GM18507 (cell line): Measurements from ENCODE around the gene FNDC3B.
"Not testable (repeated sequence)": the region's sequence is repeated elsewhere in the genome, so short reads cannot be mapped to it uniquely, and the experiment has no call there.

Source experiments
- DNase-seq: peaks from one replicate; pipeline ENCODE4 v3.0.0; 2011; ENCODE audit warnings: low read depth; ENCODE audit not compliant: insufficient read length; ENCODE audit errors: extremely low spot score
- FAIRE-seq: peaks from 2 replicates; lab custom pipeline; 2011; peaks lifted over from hg19 to GRCh38; lab: Jason Lieb, UNC

The FNDC3B gene

GRCh38 chr3:172039436-172040077, at the start of gene FNDC3B:
Gene FNDC3B (plus strand): TSS chr3:172039578. CDS start chr3:172112480, 72,902 bp downstream.
- DNase-seq (peak; percentile 73), FAIRE-seq (peak; percentile 92)

DNA sequence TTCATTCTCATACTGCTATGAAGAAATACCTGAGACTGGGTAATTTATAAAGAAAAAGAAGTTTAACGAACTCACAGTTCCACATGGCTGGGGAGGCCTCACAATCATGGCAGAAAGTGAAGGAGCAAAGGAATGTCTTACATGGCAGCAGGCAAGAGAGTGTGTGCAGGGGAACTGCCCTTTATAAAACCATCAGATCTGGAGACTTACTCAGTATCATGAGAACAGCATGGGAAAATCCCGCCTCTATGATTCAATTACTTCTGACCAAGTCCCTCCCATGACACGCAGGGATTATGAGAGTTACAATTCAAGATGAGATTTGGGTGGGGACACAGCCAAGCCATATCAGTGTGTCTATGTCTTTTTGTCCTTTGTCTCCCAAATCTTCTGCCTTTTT, 49.1 kb upstream of the FNDC3B start:
- FAIRE-seq, DNase-seq: not testable (repeated sequence)

- no peak for DNase-seq
- no peak for FAIRE-seq
Measured at GRCh38 chr3:171991166-171991565, 48.2 kb upstream of the FNDC3B start.

GRCh38 chr3:171994646-171995428, 44.5 kb upstream of the FNDC3B start:
- FAIRE-seq (no peak), DNase-seq (no peak)

- FAIRE-seq (no peak), DNase-seq (no peak)
Measured at GRCh38 chr3:171995486-171995885, 43.9 kb upstream of the FNDC3B start.

DNA sequence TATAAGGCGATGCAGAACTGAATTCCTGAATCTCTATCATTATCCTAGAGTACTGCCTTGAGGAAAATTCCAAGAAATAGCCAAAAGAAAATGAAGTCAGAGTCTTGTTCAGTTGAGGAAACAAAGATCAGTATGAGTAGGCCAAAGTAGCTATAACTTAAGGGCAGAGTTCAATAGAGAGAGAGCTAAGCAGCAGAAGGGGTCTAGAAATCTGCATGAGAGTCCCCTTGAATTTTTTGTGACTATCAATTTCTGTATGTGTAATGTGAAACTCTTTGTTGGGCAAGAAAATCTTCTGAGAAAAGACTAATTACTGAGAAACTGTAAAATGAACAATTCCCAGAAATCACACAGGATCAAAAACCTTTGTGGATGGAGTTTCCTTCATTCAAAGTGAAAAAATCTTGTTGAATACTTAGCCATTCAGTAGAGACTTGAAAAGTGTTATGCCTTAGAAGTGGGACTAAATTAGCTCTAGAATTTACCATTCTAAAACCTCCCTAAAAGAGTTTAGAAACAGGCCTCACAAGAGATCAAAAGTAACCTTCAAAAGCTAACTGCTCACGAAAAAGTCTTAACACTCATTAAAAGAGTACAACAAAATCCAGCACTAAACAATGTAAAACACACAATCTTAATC, 43.1 kb upstream of the FNDC3B start:
- FAIRE-seq (no peak), DNase-seq (no peak)

DNA sequence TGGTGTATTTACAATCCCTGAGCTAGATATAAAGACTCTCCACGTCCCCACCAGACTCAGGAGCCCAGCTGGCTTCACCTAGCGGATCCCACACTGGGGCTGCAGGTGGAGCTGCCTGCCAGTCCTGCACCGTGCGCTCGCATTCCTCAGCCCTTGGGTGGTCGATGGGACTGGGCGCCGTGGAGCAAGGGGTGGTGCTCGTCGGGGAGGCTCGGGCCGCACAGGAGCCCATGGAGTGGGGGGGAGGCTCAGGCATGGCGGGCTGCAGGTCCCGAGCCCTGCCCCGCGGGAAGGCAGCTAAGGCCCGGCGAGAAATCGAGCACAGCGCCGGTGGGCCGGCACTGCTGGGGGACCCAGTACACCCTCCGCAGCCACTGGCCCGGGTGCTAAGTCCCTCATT, 40.6 kb upstream of the FNDC3B start:
- not testable (repeated sequence) for DNase-seq, FAIRE-seq

- not testable (repeated sequence) for DNase-seq, FAIRE-seq
Measured at GRCh38 chr3:172001616-172002015, 37.8 kb upstream of the FNDC3B start.

DNA sequence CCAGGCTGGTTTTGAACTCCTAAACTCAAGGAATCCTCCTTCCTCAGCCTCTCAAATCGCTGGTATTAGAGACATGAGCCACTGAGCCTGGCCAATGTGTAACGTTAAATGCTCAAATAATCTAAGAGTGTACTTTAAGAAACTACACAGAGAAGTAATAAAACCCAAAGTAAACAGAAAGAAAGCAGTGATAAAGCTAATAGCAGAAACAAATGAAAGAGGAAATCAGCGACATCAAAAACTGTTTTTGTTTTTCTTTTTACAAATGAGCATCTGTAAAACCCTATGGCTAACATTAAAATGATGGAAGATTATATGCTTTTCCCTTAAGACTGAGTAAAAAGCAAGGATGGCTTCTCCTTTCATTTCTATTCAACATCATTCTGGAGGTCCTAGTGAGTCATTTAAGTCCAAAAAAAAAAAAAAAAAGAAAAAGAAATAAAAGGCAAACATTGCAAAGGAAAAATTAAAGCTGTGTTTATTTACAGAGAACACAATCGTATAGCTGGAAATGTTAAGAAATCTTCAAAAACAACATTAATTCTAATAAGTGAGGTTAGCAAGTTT, 36.8 kb upstream of the FNDC3B start:
- DNase-seq (no peak), FAIRE-seq (no peak)

- DNase-seq (no peak), FAIRE-seq (no peak)
Measured at GRCh38 chr3:172003146-172003545, 36.2 kb upstream of the FNDC3B start.

DNA sequence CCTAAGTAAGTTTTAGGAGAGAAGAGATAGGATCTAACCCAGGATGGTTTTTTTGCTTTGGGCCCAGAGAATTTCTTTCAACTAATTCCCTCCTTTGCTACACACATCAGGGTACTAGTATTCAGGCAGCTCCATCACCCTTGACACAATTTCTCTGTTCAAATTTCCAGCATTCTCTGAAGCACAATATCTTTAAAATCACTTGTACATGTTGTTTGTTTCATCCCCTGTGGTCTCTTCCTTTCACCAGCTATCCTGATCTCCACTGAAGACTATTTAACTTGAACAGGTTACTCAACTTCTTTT, 32.4 kb upstream of the FNDC3B start:
- no peak for DNase-seq

GRCh38 chr3:172009803-172010202, 29.6 kb upstream of the FNDC3B start:
- no peak for FAIRE-seq
- no peak for DNase-seq

More for the DNA sequence above, 32.4 kb upstream of the FNDC3B start:
- no peak for FAIRE-seq

GRCh38 chr3:172012775-172013174, 26.6 kb upstream of the FNDC3B start:
- no peak for DNase-seq
- no peak for FAIRE-seq

- no peak for FAIRE-seq
- DNase-seq, result no peak
Measured at GRCh38 chr3:172014145-172014544, 25.2 kb upstream of the FNDC3B start.

DNA sequence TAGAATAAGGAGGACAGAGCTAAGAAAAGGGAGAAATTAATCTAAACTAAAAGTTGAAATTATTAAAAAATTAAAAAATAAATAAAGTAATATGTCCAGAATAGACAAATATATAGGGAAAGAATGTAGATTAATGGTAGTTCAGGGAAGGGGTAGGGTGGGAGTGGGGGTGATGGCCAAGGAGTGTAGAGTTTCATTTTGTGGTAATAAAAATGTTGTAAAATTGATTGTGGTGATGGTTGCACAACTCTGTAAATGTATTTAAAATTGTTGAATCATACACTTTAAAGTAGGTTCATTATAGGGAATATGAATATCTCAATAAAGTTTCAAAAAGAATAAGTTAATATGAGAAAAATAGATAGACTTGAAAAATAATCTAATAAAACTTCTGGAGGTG, 21.0 kb upstream of the FNDC3B start:
- DNase-seq (no peak), FAIRE-seq (no peak)

DNA sequence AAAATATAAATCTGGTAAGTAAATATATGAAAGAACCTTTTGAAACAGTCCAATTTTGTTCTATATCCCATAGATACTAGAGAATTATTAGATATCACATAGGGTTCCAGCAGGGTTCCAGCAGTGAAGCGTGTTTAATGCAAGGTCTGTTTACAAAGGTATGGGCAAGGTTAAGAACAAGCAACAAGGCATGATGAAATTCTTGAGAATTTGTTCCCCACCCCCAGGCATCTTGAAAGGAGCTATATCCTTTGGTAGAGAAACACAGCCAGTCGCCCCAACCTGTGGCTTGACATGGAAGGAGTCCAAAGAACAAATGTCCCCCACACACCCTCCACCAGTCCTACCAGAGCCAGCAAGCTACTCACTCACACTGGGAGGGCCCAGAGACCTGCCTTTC, 18.6 kb upstream of the FNDC3B start:
- FAIRE-seq, result no peak
- DNase-seq, result no peak

DNA sequence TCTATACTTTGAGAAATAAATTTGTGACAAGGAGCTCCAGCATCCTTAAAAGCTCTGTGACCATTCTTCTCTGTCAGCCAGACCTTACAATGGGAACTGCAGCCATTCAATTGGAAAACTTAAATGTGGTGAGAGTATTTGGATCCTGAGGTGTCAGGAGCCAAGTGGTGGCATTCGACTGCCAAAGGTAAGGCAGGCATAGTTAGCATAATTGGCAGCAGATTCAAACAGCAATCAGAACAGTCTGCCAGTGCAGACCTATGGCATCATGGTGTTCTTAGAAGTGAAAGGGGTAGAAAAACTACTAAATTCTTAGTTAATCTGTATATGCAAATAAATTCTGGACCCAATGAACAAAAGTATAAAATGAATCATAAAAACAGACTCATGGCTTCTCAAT, 18.2 kb upstream of the FNDC3B start:
- no peak for DNase-seq
- no peak for FAIRE-seq

DNA sequence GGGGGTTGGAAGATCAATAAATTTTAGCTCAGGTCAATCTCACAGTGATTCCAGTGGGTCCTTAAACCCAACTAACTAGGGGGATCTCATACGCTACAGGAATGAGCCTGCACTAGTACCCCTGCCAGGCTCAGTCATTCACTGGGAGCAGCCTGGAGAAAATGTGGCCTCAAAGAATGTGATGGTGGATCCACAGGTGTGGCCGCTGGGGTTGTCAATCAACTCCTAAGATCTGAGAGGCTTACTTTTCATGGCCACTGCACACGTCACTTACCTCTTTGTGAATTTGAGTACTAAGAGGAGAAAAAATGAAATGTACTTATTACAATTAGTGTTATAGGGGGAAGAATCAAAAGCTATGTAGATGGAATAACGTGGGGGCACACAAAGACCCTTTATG, 17.5 kb upstream of the FNDC3B start:
- FAIRE-seq (no peak), DNase-seq (no peak)

DNA sequence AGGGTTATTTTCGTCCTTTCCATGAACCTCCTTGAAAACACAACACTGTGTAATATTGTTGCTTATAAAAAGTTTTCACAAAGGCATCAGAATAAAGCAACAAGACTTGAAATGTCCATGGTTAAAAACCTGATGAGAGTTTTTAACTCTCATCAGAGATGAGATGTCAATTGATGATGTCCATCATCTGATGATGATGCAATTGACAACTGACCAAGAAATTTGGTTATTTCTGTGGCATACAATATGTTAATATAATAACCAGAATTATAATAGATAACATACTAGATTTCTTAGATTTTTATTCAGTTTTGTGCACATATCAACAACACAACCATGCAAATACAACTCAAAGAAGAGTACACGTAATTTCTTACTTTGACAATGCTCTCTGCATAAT, 15.5 kb upstream of the FNDC3B start:
- no peak for FAIRE-seq
- no peak for DNase-seq

GRCh38 chr3:172024679-172025078, 14.7 kb upstream of the FNDC3B start:
- no peak for DNase-seq
- FAIRE-seq, result no peak
